Measurements from ENCODE around the gene TSPAN17.

Gene TSPAN17

DNA sequence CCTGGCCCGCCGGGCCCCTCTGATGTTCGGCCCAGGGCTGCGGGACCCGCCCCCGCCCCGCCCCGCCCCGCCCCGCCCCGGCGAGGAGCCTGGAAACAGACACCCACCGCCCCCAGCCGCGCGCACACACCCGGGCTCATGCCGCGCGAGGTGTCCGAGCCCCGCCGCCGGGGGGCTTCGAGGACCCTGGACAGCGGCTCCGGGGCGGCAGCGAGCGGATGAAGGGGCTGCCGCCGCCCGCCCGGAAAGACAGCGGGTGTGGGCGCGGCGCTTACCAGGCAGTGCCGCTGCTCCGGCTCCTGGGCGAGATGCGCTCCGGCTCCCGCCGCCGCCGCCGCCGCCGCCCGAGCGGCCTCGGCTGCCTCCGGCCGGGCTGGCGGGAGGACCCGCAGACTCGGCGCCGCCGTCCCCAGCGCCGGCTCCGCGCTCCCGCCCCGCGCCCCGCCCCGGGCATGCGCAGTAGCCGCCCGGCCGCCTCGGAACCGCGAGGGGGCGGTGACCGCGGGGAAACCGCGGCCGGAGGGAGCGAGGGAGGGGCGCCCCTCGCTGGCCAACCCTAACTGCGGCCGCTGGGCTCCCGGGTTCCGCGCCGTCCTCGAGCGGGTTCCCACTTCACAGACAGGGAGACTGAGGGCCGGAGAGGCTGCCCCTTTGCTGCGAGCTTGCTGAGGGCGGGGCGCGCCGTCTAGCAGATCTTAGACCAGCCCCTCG is 37.4 kb upstream of the TSPAN17 start, which contains the start of gene GPRIN1:
GPRIN1 (minus strand) TSS at position 433 of the 711 bp plus-strand sequence. CDS start 10,322 bp downstream, outside the sequence.
- no peaks in the 10 kb centered on the region for H3K36me3 ChIP-seq
- H3K9me3 ChIP-seq: no peaks in the 10 kb centered on the region
- H4K20me1 ChIP-seq: peaks cover 45% of the 10 kb centered on the region
- peak within 1 kb of the TSS; percentile 95 for H3K4me2 ChIP-seq
- no peaks in the 10 kb centered on the region for H3K27me3 ChIP-seq
- H3K4me3 ChIP-seq: peak within 1 kb of the TSS; percentile 81
- H3K9ac ChIP-seq: peak within 1 kb of the TSS; percentile 76
- TF ChIP-seq Cebpa-rat (IDR thresholded peaks at IDR 0.05): no peak
- H3K27ac ChIP-seq: peak within 1 kb of the TSS; percentile 77
- H3K4me1 ChIP-seq: peaks cover 39% of the 10 kb centered on the region

DNA sequence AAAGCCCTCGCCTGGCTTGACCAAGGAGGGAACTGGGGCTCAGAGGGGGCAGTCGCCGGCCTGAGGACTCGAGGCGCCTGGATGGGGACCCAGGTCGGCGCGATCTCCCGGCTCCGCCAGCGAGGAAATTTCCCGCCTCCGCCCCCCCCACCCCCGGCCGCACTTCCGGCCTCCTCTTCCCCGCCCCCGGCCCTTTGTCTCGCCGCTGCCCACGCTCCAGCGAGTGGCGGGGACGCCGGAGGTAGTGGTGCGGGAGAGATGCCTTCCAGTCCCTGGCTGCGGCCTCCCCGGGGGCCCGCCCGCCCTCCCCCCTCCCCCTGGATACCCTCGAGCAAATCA is 36.9 kb upstream of the TSPAN17 start:
- no peaks in the 10 kb centered on the region for H3K27me3 ChIP-seq
- peak overlapping the region; percentile 77; the same call in 1 of the 2 replicates for H3K27ac ChIP-seq
- H3K4me2 ChIP-seq: peak overlapping the region; percentile 95
- H3K4me3 ChIP-seq: peak overlapping the region; percentile 81
- H4K20me1 ChIP-seq: peaks cover 41% of the 10 kb centered on the region
- no peaks in the 10 kb centered on the region for H3K36me3 ChIP-seq
- H3K9me3 ChIP-seq: no peaks in the 10 kb centered on the region
- peak overlapping the region; percentile 76; the same call in 1 of the 2 replicates for H3K9ac ChIP-seq
- H3K4me1 ChIP-seq: peaks cover 40% of the 10 kb centered on the region
- TF ChIP-seq Cebpa-rat (IDR thresholded peaks at IDR 0.05): no peak

DNA sequence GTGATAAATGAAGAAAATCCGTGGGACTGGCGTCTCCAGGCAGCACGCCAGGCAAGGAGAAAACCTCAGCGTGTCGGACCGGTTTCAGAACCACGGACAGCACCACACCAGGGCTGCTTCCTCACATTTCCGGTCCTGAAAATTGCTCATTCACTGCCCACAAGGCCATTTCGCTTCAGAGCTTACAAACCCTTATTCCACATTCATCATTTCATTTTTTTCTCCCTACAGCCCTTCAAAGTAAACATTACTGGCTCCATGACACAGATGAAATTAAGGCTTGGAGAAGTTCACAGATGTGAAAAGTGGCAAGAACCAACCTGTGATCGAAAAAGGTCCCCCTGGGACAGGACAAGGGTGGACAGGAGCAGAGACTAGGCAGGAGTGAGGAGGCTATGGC is 35.8 kb upstream of the TSPAN17 start:
- no peak overlapping the region for H3K4me2 ChIP-seq
- H3K4me3 ChIP-seq: no peak overlapping the region
- TF ChIP-seq Cebpa-rat (IDR thresholded peaks at IDR 0.05): no peak
- H3K4me1 ChIP-seq: peaks cover 33% of the 10 kb centered on the region
- H3K9ac ChIP-seq: no peak overlapping the region
- no peaks in the 10 kb centered on the region for H3K36me3 ChIP-seq
- no peak overlapping the region for H3K27ac ChIP-seq
- peaks cover 30% of the 10 kb centered on the region for H4K20me1 ChIP-seq
- H3K9me3 ChIP-seq: no peaks in the 10 kb centered on the region
- no peaks in the 10 kb centered on the region for H3K27me3 ChIP-seq

DNA sequence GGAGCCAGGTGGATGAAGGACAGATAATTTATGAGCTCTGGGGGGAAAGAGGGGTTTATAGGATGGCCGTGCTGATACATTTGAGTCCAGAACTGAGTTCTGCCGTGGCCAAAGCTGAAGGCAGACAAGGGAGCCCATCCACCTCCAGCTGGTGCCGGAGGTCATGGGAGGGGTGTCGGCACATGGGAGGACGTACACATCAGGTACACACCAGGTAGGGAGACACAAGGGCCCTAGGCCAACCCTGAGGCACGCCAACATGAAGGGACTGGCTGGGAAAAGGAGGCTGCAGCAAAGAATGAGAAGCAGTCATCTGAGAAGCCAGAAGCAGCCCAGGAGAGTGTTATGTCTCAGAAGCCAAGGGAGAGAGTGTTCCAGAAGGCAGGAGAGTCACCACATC is 35.3 kb upstream of the TSPAN17 start:
- Histone ChIP-seq H4K20me1 (peaks cover 25% of the 10 kb centered on the region), H3K4me2 (no peak overlapping the region), H3K9me3 (no peaks in the 10 kb centered on the region), H3K36me3 (no peaks in the 10 kb centered on the region), H3K9ac (no peak overlapping the region), H3K27me3 (no peaks in the 10 kb centered on the region), H3K27ac (no peak overlapping the region), H3K4me1 (peaks cover 27% of the 10 kb centered on the region), H3K4me3 (no peak overlapping the region)
- no peak for TF ChIP-seq Cebpa-rat (IDR thresholded peaks at IDR 0.05)

DNA sequence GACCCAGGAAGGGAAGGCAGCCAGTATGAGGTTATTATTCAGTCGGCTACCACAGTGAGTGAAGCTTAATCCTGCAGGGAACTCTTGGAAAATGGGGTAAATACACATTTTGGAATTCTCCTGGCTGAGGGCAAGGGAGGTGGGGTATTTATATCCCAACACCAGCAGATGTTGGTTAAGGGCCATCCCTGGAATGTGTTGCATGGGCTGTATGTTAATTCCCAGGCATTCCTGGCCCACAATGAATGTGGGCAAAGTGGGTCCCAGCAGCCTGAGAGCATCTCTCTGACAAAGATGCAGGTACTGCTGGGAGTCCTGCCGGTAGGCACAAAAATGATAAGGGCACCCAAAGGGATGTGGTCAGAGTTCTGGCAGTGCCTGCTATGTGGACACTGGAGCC is 34.4 kb upstream of the TSPAN17 start:
- Histone ChIP-seq H3K27ac (no peak overlapping the region), H3K4me2 (no peak overlapping the region), H3K27me3 (no peaks in the 10 kb centered on the region), H3K9me3 (no peaks in the 10 kb centered on the region), H4K20me1 (peaks cover 16% of the 10 kb centered on the region), H3K4me3 (no peak overlapping the region), H3K36me3 (no peaks in the 10 kb centered on the region), H3K4me1 (peaks cover 22% of the 10 kb centered on the region), H3K9ac (no peak overlapping the region)
- TF ChIP-seq Cebpa-rat (IDR thresholded peaks at IDR 0.05): no peak

DNA sequence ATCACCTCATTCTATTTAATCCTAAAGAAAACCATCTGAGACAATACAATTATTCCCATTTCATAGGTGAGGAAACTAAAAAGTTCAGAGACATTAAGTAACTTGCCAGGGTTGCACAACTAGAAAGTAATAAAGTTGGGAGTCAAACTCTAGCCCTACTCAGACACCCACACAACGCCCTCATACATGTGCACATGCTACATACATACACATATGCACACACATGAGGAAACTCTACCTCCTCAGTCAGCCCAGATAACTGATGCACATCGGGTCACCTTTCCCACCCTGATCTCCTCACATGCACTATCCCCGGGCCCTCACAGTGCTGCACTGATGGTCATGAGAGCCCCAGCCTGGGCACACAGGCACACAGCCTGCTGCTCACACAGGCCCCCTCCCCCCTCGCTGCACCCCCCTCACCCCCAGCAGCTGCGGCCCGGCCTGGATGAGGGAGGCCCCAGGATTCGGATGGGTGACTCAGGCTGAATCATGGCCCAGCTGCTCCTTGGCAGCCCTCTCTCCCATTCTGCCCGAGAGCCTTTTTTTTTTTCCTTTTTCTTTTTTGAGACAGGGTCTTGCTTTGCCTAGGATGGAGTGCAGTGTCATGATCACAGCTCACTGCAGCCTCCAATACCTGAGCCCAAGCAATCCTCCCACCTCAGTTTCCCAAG is 32.3 kb upstream of the TSPAN17 start:
- Histone ChIP-seq H3K27me3 (peaks cover 18% of the 10 kb centered on the region), H3K27ac (no peak overlapping the region), H3K36me3 (no peaks in the 10 kb centered on the region), H3K4me2 (no peak overlapping the region), H3K9me3 (no peaks in the 10 kb centered on the region), H3K4me3 (no peak overlapping the region), H4K20me1 (peaks cover 5% of the 10 kb centered on the region; the same call in 1 of the 2 replicates), H3K4me1 (peaks cover 19% of the 10 kb centered on the region), H3K9ac (no peak overlapping the region)
- TF ChIP-seq Cebpa-rat (IDR thresholded peaks at IDR 0.05): no peak

DNA sequence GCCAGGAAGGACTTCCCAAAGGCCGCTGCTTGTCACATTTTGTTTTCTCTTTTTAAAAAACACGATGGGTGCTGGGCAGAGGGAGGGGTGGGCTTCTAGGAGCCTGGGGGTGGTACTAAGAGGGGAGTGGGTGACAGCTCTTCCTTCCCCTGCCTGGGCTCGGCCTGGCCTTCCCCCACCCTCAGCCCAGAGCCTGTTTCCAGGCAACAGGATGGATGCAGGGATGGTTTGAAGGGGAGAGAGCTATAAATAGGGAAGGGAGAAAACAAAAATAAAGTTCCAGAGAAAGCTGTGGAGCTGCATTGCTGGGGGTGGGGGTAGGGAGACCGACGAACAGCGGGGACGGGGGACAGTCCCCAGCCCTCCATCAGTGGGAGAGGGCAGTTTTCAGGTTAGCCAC is 30.8 kb upstream of the TSPAN17 start:
- Histone ChIP-seq H3K9me3 (no peaks in the 10 kb centered on the region), H3K27me3 (peaks cover 33% of the 10 kb centered on the region), H3K9ac (no peak overlapping the region), H3K4me2 (no peak overlapping the region), H3K4me1 (peaks cover 35% of the 10 kb centered on the region), H4K20me1 (peaks cover 17% of the 10 kb centered on the region; the same call in 1 of the 2 replicates), H3K27ac (no peak overlapping the region), H3K36me3 (no peaks in the 10 kb centered on the region), H3K4me3 (no peak overlapping the region)
- no peak for TF ChIP-seq Cebpa-rat (IDR thresholded peaks at IDR 0.05)

DNA sequence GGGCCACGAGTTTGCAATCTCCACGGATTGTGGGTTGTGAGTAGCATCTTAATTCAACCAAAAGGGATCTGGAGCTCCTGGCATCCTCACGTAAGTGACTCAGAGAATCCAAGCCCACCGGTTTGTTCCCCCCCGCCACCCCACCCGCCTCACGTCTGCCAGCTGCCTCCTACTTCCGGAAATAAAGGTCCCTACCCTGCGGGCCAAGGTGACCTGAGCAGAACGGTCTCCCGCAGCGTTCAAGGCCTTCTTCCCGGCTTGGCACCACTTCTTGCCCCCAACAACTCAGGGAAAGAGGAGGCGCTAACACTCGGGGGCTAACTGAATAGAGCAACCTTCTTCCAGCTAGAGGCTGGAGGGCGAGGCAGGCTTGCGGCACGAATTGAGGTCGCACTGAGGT is 28.5 kb upstream of the TSPAN17 start:
- no peak overlapping the region for H3K27ac ChIP-seq
- H3K9me3 ChIP-seq: no peaks in the 10 kb centered on the region
- H3K27me3 ChIP-seq: peaks cover 38% of the 10 kb centered on the region
- H3K4me2 ChIP-seq: peak overlapping the region; percentile 83
- H3K4me1 ChIP-seq: peaks cover 45% of the 10 kb centered on the region
- no peak overlapping the region for H3K9ac ChIP-seq
- no peaks in the 10 kb centered on the region for H3K36me3 ChIP-seq
- peak overlapping the region; percentile 50; the same call in 1 of the 2 replicates for H3K4me3 ChIP-seq
- TF ChIP-seq Cebpa-rat (IDR thresholded peaks at IDR 0.05): no peak
- H4K20me1 ChIP-seq: peaks cover 17% of the 10 kb centered on the region; the same call in 1 of the 2 replicates

DNA sequence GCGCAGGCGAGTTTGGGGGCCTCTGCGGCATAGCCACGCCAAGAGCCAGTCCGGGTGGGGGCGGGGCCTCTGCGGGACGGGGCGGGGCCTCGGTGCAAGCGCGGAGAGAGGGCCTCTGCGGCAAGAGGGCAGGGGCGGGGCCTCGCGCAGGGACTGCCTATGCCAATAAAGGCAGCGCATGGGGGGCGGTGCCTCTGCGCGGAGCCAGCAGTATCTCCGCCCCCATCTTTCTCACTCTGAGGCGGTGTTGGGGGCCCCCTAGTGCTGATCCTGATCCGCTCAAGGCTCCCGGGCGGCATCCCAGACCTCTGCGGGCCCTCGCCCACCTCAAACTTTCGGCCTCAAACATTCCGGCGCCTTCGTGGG is 28.1 kb upstream of the TSPAN17 start:
- Histone ChIP-seq H3K4me2 (peak overlapping the region; percentile 83), H3K9ac (no peak overlapping the region), H3K4me1 (peaks cover 48% of the 10 kb centered on the region), H3K4me3 (peak overlapping the region; percentile 50; the same call in 1 of the 2 replicates), H4K20me1 (peaks cover 17% of the 10 kb centered on the region; the same call in 1 of the 2 replicates), H3K9me3 (no peaks in the 10 kb centered on the region), H3K27ac (no peak overlapping the region), H3K27me3 (peaks cover 38% of the 10 kb centered on the region), H3K36me3 (no peaks in the 10 kb centered on the region)
- TF ChIP-seq Cebpa-rat (IDR thresholded peaks at IDR 0.05): no peak

Measured in BLaER1 (cell line).